K562 (cell line): ENCODE data around the gene HECW1. TPM values are rescaled to one million over a fixed set of nuclear protein-coding genes. Genes with fewer than 3 reads are reported as not detected.

Experiments
- ARID1B ChIP-seq: fragments of 450-650 bp; IDR thresholded peaks from 2 replicates; pipeline ENCODE4 v1.6.1; 2016; ENCODE audit warnings: antibody characterized with exemption, mild to moderate bottlenecking, inconsistent platforms
- ARID2 ChIP-seq: fragments of 450-650 bp; IDR thresholded peaks from 2 replicates; pipeline ENCODE4 v1.6.1; 2017; ENCODE audit warnings: antibody characterized with exemption, mild to moderate bottlenecking
- BDP1 ChIP-seq: IDR thresholded peaks from 3 replicates; pipeline ENCODE4 v1.6.1; 2011; ENCODE audit not compliant: insufficient read length, insufficient read depth
- DDX20 ChIP-seq: fragments of 450-650 bp; IDR thresholded peaks from 2 replicates; pipeline ENCODE4 v1.6.1; 2016; ENCODE audit warnings: missing genetic modification characterization, low read depth, mild to moderate bottlenecking, missing compliant biosample characterization, moderate library complexity
- E2F6 ChIP-seq, 2 experiments: IDR thresholded peaks; 2 replicates each; pipeline ENCODE4 v1.6.1; 2011; ENCODE audit warnings: borderline replicate concordance in 1 of 2, control low read depth in 1 of 2, low read depth in 1 of 2, low read length in 1 of 2, mild to moderate bottlenecking in 1 of 2, mixed read lengths in 1 of 2, moderate library complexity in 1 of 2; ENCODE audit not compliant: insufficient read depth in 1 of 2, insufficient read length in 1 of 2, poor library complexity in 1 of 2, severe bottlenecking in 1 of 2; ENCODE audit errors: extremely low read depth in 1 of 2
- EWSR1 ChIP-seq: fragments of 450-650 bp; IDR thresholded peaks from 2 replicates; pipeline ENCODE4 v1.6.1; 2018; ENCODE audit warnings: borderline replicate concordance, mild to moderate bottlenecking, low read depth, moderate library complexity; ENCODE audit not compliant: partially characterized antibody
- MGA ChIP-seq: fragments of 450-650 bp; IDR thresholded peaks from 2 replicates; pipeline ENCODE4 v1.6.1; 2016; ENCODE audit warnings: mild to moderate bottlenecking, moderate library complexity
- RB1 ChIP-seq: fragments of 450-650 bp; IDR thresholded peaks from 2 replicates; pipeline ENCODE4 v1.6.1; 2017; ENCODE audit warnings: low read depth, mild to moderate bottlenecking
- SAFB ChIP-seq: fragments of 200-400 bp; formaldehyde crosslinking; IDR thresholded peaks from 2 replicates; pipeline ENCODE4 v1.6.1; 2017; ENCODE audit warnings: low read depth, low read length, borderline replicate concordance
- TAL1 ChIP-seq: fragments of 450-650 bp; IDR thresholded peaks from 2 replicates; pipeline ENCODE4 v1.6.1; 2016; ENCODE audit warnings: mild to moderate bottlenecking
- TCF3 ChIP-seq: sonication (generic); formaldehyde crosslinking; IDR thresholded peaks from 2 replicates; pipeline ENCODE4 v1.4.0; 2020; ENCODE audit warnings: mild to moderate bottlenecking, missing genetic modification reagents
- TRIM24 ChIP-seq, 2 experiments: fragments of 450-650 bp; IDR thresholded peaks; 2 replicates each; pipeline ENCODE4 v1.6.1; 2016
- ZBTB7A ChIP-seq: IDR thresholded peaks from 2 replicates; pipeline ENCODE4 v1.6.1; 2011; ENCODE audit warnings: low read depth, mild to moderate bottlenecking, low read length, moderate library complexity, borderline replicate concordance; ENCODE audit not compliant: control insufficient read depth
- ZC3H4 ChIP-seq: sonication (generic); formaldehyde crosslinking; IDR thresholded peaks from 2 replicates; pipeline ENCODE4 v1.9.0; 2021; ENCODE audit warnings: missing genetic modification reagents, borderline replicate concordance
- ZNF253 ChIP-seq: fragments of 250-450 bp; sonication (Bioruptor Pico); conservative IDR thresholded peaks from 2 replicates; pipeline ENCODE4 v1.6.1; 2021; ENCODE audit warnings: mild to moderate bottlenecking
- ZNF561 ChIP-seq: fragments of 450-650 bp; formaldehyde crosslinking; conservative IDR thresholded peaks from 2 replicates; pipeline ENCODE4 v1.4.0; 2020; ENCODE audit warnings: mild to moderate bottlenecking, moderate library complexity
- polyA plus RNA-seq, 8 experiments: library from polyadenylated mRNA; depleted of rRNA in 4 of 8; stranded (reverse) in 5 of 8; unstranded in 3 of 8; fragments of >200 nt; fragmentation: Nextera tagmentation in 2 of 8; fragmentation: Illumina TruSeq in 1 of 8; extraction: Ambion mirVana in 2 of 8; extraction: Trizol in 1 of 8; gene quantifications; 2 replicates each; pipeline versions ENCODE4 v1.2.1 to v1.2.3, GENCODE V29; 2011 to 2014; ENCODE audit warnings: inconsistent platforms in 1 of 8, missing spikeins in 1 of 8
- total RNA-seq, 7 experiments: library from RNA; depleted of rRNA in 6 of 7; stranded (reverse); fragments of >200 nt in 6 of 7; fragmentation: Illumina TruSeq in 2 of 7; extraction: Trizol in 2 of 7; gene quantifications; 2 replicates each; pipeline versions ENCODE4 v1.2.1 to v1.2.3, GENCODE V29; 2011 to 2021; ENCODE audit warnings: low replicate concordance in 1 of 7

Gene HECW1
- total and polyA plus RNA-seq, 9 of the 15 experiments (the other 6 are each of a cell fraction or from before 2014, with no cell fraction given), result 0.07 to 0.31 (median 0.13) TPM; not detected in 4

- TF ChIP-seq ZBTB7A (no peak), ZC3H4 (CRISPR knock-in tag) (no peak), ZNF253 (CRISPR knock-in tag) (no peak), ZNF561 (CRISPR knock-in tag) (no peak), TRIM24 (IDR thresholded peaks at IDR 0.05) (0 out of 4 replicates have a peak, but pooled peaks have one; percentile 14 to 35), RB1 (no peak), BDP1 (no peak), EWSR1 (no peak), E2F6 (IDR thresholded peaks at IDR 0.05; ENCODE audit: borderline replicate concordance in 1 of 2, extremely low read depth in 1 of 2, insufficient read depth in 1 of 2, insufficient read length in 1 of 2, low read depth in 1 of 2, low read length in 1 of 2, poor library complexity in 1 of 2, severe bottlenecking in 1 of 2) (no peak), TCF3 (peak; percentile 56), ARID1B (peak; percentile 39; the same call in 1 of the 2 replicates), ARID2 (no peak), DDX20 (tag) (no peak), MGA (no peak), TAL1 (peak; percentile 66), SAFB (no peak)
These were observed 428.0 kb downstream of the HECW1 start (continued) for GRCh38 chr7:43540471-43540870.
